OCI-LY7 (cell line): ENCODE measurements around the gene PHF20.

Experiments used
- EZH2phosphoT487 ChIP-seq: fragments of 200-600 bp; sonication (generic); IDR thresholded peaks from 2 replicates; pipeline ENCODE4 v1.6.1; 2018; ENCODE audit warnings: low read depth, borderline replicate concordance, mild to moderate bottlenecking, mixed run types, antibody characterized with exemption, low read length, moderate library complexity, mixed read lengths
- TF ChIP-seq, protein P1 (sequence below): fragments of 200-600 bp; sonication (generic); conservative IDR thresholded peaks from 2 replicates; pipeline ENCODE4 v1.5.1; 2014; ENCODE audit warnings: mild to moderate bottlenecking, antibody characterized with exemption, low read length, moderate library complexity, mixed read lengths

DNA sequence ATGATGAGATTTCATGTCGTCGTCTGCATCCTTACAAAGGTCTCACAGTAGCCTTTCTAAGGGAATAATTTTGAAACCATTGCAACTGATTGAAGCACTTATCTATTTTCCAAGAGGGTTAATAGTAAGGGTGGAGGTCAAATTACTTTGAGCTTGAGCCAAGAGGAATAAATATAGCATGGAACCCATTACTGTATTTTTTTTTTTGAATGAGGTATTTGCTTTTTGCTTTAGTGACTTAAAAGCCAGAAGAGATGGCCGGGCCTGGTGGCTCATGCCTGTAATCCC is 104.2 kb downstream of the PHF20 start:
- TF ChIP-seq, protein P1, sequence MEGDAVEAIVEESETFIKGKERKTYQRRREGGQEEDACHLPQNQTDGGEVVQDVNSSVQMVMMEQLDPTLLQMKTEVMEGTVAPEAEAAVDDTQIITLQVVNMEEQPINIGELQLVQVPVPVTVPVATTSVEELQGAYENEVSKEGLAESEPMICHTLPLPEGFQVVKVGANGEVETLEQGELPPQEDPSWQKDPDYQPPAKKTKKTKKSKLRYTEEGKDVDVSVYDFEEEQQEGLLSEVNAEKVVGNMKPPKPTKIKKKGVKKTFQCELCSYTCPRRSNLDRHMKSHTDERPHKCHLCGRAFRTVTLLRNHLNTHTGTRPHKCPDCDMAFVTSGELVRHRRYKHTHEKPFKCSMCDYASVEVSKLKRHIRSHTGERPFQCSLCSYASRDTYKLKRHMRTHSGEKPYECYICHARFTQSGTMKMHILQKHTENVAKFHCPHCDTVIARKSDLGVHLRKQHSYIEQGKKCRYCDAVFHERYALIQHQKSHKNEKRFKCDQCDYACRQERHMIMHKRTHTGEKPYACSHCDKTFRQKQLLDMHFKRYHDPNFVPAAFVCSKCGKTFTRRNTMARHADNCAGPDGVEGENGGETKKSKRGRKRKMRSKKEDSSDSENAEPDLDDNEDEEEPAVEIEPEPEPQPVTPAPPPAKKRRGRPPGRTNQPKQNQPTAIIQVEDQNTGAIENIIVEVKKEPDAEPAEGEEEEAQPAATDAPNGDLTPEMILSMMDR, result no peak
- TF ChIP-seq EZH2phosphoT487, result no peak
